Measurements from ENCODE around the gene C2CD5. TPM values are rescaled to one million over a fixed set of nuclear protein-coding genes. Genes with fewer than 3 reads are reported as not detected.
"Not testable (repeated sequence)": the region's sequence is repeated elsewhere in the genome, so short reads cannot be mapped to it uniquely, and the experiment has no call there.

C2CD5 gene
- total RNA-seq, 1 donor from 2014 or later, result 41.8 TPM

GRCh38 chr12:22461786-22462185, 82.6 kb downstream of the C2CD5 start:
- Histone ChIP-seq H3K4me3 (ENCODE audit: low read length in 3 of 3) (no peak overlapping the region), H3K27ac (ENCODE audit: low read depth, low read length) (no peak overlapping the region), H3K9me3 (ENCODE audit: control insufficient read depth in 3 of 3, low read length in 3 of 3) (no peaks in the 10 kb centered on the region), H3K4me1 (ENCODE audit: control insufficient read depth in 3 of 3, insufficient read depth in 3 of 3, low read length in 3 of 3) (no peaks in the 10 kb centered on the region), H3K9ac (ENCODE audit: low read depth in 1 of 3, low read length in 3 of 3) (no peak overlapping the region), H3K27me3 (ENCODE audit: control insufficient read depth in 3 of 3, insufficient read depth in 3 of 3, low read length in 3 of 3) (no peaks in the 10 kb centered on the region), H3K36me3 (ENCODE audit: control insufficient read depth in 3 of 3, insufficient read depth in 3 of 3, low read length in 3 of 3) (peaks cover 0 to 2% (median 0%) of the 10 kb centered on the region in 3 donors)

GRCh38 chr12:22459838-22460490, 84.4 kb downstream of the C2CD5 start:
- no peaks in the 10 kb centered on the region for H3K4me1 ChIP-seq (ENCODE audit: control insufficient read depth in 3 of 3, insufficient read depth in 3 of 3, low read length in 3 of 3)
- H3K9ac ChIP-seq (ENCODE audit: low read depth in 1 of 3, low read length in 3 of 3), result no peak overlapping the region
- peaks cover 0 to 2% (median 0%) of the 10 kb centered on the region in 3 donors for H3K36me3 ChIP-seq (ENCODE audit: control insufficient read depth in 3 of 3, insufficient read depth in 3 of 3, low read length in 3 of 3)
- H3K27me3 ChIP-seq (ENCODE audit: control insufficient read depth in 3 of 3, insufficient read depth in 3 of 3, low read length in 3 of 3), result no peaks in the 10 kb centered on the region
- no peak overlapping the region for H3K4me3 ChIP-seq (ENCODE audit: low read length in 3 of 3)
- no peak overlapping the region for H3K27ac ChIP-seq (ENCODE audit: low read depth, low read length)
- H3K9me3 ChIP-seq (ENCODE audit: control insufficient read depth in 3 of 3, low read length in 3 of 3), result no peaks in the 10 kb centered on the region

DNA sequence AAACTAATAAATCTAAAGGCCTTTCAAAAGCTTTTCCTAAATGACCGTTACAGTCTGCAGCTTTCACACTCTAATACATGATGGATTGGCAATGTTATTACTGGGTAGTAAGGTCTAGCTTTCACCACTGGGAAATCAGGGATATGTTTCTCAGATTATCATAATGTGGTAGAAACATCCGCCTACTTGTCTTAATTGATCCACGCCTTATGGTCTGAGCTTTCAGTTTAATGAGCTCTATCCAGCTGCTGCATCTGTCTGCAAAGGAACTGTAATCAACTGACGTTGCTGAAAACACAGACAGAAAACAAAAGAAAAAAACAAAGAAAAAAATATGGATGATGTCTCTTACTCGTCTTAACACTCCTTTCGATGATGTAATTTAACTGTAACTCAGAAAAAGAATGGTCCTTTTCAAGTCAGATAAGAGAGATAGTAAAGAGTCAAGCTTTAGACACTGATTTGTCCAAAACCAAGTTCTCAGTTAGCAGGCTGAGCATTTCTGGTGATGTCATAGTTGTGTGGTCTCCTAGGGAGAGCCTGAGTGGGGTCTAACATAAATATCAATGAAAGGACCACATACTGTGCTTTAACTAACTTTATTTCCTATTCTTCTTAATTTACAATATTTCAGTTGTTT, 85.9 kb downstream of the C2CD5 start:
- Histone ChIP-seq H3K9ac (ENCODE audit: low read depth in 1 of 3, low read length in 3 of 3) (no peak overlapping the region), H3K36me3 (ENCODE audit: control insufficient read depth in 3 of 3, insufficient read depth in 3 of 3, low read length in 3 of 3) (peaks cover 0 to 7% (median 0%) of the 10 kb centered on the region in 3 donors), H3K9me3 (ENCODE audit: control insufficient read depth in 3 of 3, low read length in 3 of 3) (no peaks in the 10 kb centered on the region), H3K4me1 (ENCODE audit: control insufficient read depth in 3 of 3, insufficient read depth in 3 of 3, low read length in 3 of 3) (no peaks in the 10 kb centered on the region), H3K4me3 (ENCODE audit: low read length in 3 of 3) (no peak overlapping the region), H3K27ac (ENCODE audit: low read depth, low read length) (no peak overlapping the region), H3K27me3 (ENCODE audit: control insufficient read depth in 3 of 3, insufficient read depth in 3 of 3, low read length in 3 of 3) (no peaks in the 10 kb centered on the region)

DNA sequence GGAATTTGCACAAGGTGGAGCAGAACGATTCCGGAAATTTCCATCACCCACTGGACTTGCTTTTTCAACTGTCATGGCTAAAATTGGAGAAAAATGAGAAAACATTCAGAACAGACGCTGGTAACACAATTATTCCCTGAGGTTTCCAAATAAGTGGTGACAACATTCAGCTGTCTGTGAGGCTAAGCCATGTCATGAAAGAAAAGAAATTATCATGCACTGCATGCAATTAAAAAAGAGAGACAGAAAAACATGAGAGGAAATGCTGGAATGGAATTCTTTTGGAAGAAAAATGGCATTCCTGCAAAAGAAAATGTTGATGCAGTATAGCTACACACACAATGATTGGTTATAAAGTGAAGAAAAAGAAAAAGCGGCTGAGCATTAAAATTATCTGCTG, 87.3 kb downstream of the C2CD5 start:
- peaks cover 0 to 9% (median 5%) of the 10 kb centered on the region in 3 donors for H3K36me3 ChIP-seq (ENCODE audit: control insufficient read depth in 3 of 3, insufficient read depth in 3 of 3, low read length in 3 of 3)
- H3K9me3 ChIP-seq (ENCODE audit: control insufficient read depth in 3 of 3, low read length in 3 of 3), result no peaks in the 10 kb centered on the region
- H3K27ac ChIP-seq (ENCODE audit: low read depth, low read length), result no peak overlapping the region
- no peaks in the 10 kb centered on the region for H3K27me3 ChIP-seq (ENCODE audit: control insufficient read depth in 3 of 3, insufficient read depth in 3 of 3, low read length in 3 of 3)
- no peak overlapping the region for H3K9ac ChIP-seq (ENCODE audit: low read depth in 1 of 3, low read length in 3 of 3)
- no peak overlapping the region for H3K4me3 ChIP-seq (ENCODE audit: low read length in 3 of 3)
- H3K4me1 ChIP-seq (ENCODE audit: control insufficient read depth in 3 of 3, insufficient read depth in 3 of 3, low read length in 3 of 3), result no peaks in the 10 kb centered on the region

DNA sequence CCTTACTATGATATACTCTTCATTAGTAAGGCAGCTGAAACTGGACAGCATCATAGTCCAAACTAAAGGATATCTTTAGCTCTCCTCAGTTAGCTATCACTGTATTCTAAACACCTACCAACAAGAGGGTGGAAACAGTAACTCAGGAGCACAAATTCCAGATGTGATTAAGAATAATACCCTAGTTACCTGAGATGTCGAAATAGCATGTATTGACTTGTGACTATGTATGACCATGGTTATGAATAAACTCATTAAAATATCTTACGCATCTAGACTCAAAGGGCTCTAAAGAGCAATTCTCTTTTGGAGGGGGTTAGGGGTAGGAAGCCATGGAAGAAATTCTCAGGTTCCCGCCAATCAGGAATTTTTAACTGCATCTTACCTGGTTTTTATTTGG, 90.8 kb downstream of the C2CD5 start:
- Histone ChIP-seq H3K27ac (ENCODE audit: low read depth, low read length) (no peak overlapping the region), H3K9ac (ENCODE audit: low read depth in 1 of 3, low read length in 3 of 3) (no peak overlapping the region), H3K9me3 (ENCODE audit: control insufficient read depth in 3 of 3, low read length in 3 of 3) (no peaks in the 10 kb centered on the region), H3K27me3 (ENCODE audit: control insufficient read depth in 3 of 3, insufficient read depth in 3 of 3, low read length in 3 of 3) (no peaks in the 10 kb centered on the region), H3K36me3 (ENCODE audit: control insufficient read depth in 3 of 3, insufficient read depth in 3 of 3, low read length in 3 of 3) (peaks cover 2 to 10% (median 9%) of the 10 kb centered on the region in 3 donors), H3K4me3 (ENCODE audit: low read length in 3 of 3) (no peak overlapping the region), H3K4me1 (ENCODE audit: control insufficient read depth in 3 of 3, insufficient read depth in 3 of 3, low read length in 3 of 3) (no peaks in the 10 kb centered on the region)

DNA sequence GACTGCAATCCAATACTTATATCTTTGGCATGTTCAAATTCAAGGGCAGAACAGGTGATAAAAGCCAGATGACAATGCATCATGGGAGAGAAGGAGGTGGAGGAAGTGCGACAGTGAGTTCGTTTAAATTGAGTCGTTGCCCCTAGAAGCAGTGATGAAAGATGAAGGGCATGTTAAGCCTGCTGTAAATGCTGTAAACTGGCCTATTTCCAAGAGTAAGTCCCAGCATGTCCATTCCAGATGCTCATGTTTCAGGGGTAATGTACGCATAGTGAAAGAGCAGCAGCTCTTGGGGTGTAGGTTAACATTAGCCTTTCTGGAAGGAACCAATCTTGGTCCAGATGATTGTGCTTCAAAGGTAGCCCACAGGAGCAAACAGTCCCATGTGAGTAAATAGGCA, 97.1 kb downstream of the C2CD5 start:
- no peak overlapping the region for H3K4me3 ChIP-seq (ENCODE audit: low read length in 3 of 3)

DNA sequence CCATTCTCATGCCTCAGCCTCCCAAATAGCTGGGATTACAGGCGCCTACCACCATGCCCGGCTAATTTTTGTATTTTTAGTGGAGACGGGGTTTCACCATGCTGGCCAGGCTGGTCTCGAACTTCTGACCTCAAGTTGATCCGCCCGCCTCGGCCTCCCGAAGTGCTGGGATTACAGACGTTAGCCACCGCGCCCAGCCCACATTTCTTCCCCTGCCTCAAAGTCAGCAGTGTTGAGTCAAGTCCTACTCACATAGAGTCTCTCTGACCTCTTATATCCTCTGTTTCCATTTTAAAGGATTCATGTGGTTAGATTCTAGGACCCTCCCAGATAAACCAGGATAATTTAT, 100.1 kb downstream of the C2CD5 start:
- not testable (repeated sequence) for H3K27ac ChIP-seq (ENCODE audit: low read depth, low read length); H3K9ac ChIP-seq (ENCODE audit: low read depth in 1 of 3, low read length in 3 of 3); H3K4me1 ChIP-seq (ENCODE audit: control insufficient read depth in 3 of 3, insufficient read depth in 3 of 3, low read length in 3 of 3); H3K27me3 ChIP-seq (ENCODE audit: control insufficient read depth in 3 of 3, insufficient read depth in 3 of 3, low read length in 3 of 3); H3K4me3 ChIP-seq (ENCODE audit: low read length in 3 of 3); H3K9me3 ChIP-seq (ENCODE audit: control insufficient read depth in 3 of 3, low read length in 3 of 3); H3K36me3 ChIP-seq (ENCODE audit: control insufficient read depth in 3 of 3, insufficient read depth in 3 of 3, low read length in 3 of 3)

More for the DNA sequence above, 97.1 kb downstream of the C2CD5 start:
- Histone ChIP-seq H3K9ac (ENCODE audit: low read depth in 1 of 3, low read length in 3 of 3) (no peak overlapping the region), H3K36me3 (ENCODE audit: control insufficient read depth in 3 of 3, insufficient read depth in 3 of 3, low read length in 3 of 3) (peaks cover 0 to 7% (median 2%) of the 10 kb centered on the region in 3 donors), H3K27ac (ENCODE audit: low read depth, low read length) (no peak overlapping the region), H3K27me3 (ENCODE audit: control insufficient read depth in 3 of 3, insufficient read depth in 3 of 3, low read length in 3 of 3) (no peaks in the 10 kb centered on the region), H3K9me3 (ENCODE audit: control insufficient read depth in 3 of 3, low read length in 3 of 3) (no peaks in the 10 kb centered on the region), H3K4me1 (ENCODE audit: control insufficient read depth in 3 of 3, insufficient read depth in 3 of 3, low read length in 3 of 3) (no peaks in the 10 kb centered on the region)

- no peaks in the 10 kb centered on the region for H3K9me3 ChIP-seq (ENCODE audit: control insufficient read depth in 3 of 3, low read length in 3 of 3)
- H3K9ac ChIP-seq (ENCODE audit: low read depth in 1 of 3, low read length in 3 of 3), result no peak overlapping the region
- H3K27ac ChIP-seq (ENCODE audit: low read depth, low read length), result no peak overlapping the region
- H3K36me3 ChIP-seq (ENCODE audit: control insufficient read depth in 3 of 3, insufficient read depth in 3 of 3, low read length in 3 of 3), result no peaks in the 10 kb centered on the region
- H3K4me1 ChIP-seq (ENCODE audit: control insufficient read depth in 3 of 3, insufficient read depth in 3 of 3, low read length in 3 of 3), result no peaks in the 10 kb centered on the region
- H3K27me3 ChIP-seq (ENCODE audit: control insufficient read depth in 3 of 3, insufficient read depth in 3 of 3, low read length in 3 of 3), result no peaks in the 10 kb centered on the region
- H3K4me3 ChIP-seq (ENCODE audit: low read length in 3 of 3), result no peak overlapping the region
These were observed 100.7 kb downstream of the C2CD5 start for GRCh38 chr12:22443379-22444316.

- H3K27ac ChIP-seq (ENCODE audit: low read depth, low read length), result no peak overlapping the region
- no peaks in the 10 kb centered on the region for H3K36me3 ChIP-seq (ENCODE audit: control insufficient read depth in 3 of 3, insufficient read depth in 3 of 3, low read length in 3 of 3)
- no peak overlapping the region for H3K4me3 ChIP-seq (ENCODE audit: low read length in 3 of 3)
- H3K9ac ChIP-seq (ENCODE audit: low read depth in 1 of 3, low read length in 3 of 3), result no peak overlapping the region
- H3K27me3 ChIP-seq (ENCODE audit: control insufficient read depth in 3 of 3, insufficient read depth in 3 of 3, low read length in 3 of 3), result no peaks in the 10 kb centered on the region
- H3K4me1 ChIP-seq (ENCODE audit: control insufficient read depth in 3 of 3, insufficient read depth in 3 of 3, low read length in 3 of 3), result no peaks in the 10 kb centered on the region
- no peaks in the 10 kb centered on the region for H3K9me3 ChIP-seq (ENCODE audit: control insufficient read depth in 3 of 3, low read length in 3 of 3)
These were observed 107.1 kb downstream of the C2CD5 start for GRCh38 chr12:22437031-22437806.

Data from skeletal muscle tissue (tissue), 4 donors.